Body of pancreas (tissue), 4 donors: ENCODE data around the gene OR51E2. TPM values are rescaled to one million over a fixed set of nuclear protein-coding genes. Genes with fewer than 3 reads are reported as not detected.

Source experiments
- ATAC-seq: fragments of 150-250 bp; one replicate; pipeline ENCODE4 v1.9.1; 2016
- DNase-seq, 4 donors: peaks; one replicate each; pipeline ENCODE4 v3.0.0-alpha.2; 2019
- H3K27ac ChIP-seq, 4 donors: fragments of 200-600 bp; sonication (generic); 1 replicate in 3 of 4; 2 replicates in 1 of 4; pipeline versions ENCODE4 v1.5.1 to v1.6.1; 2016 to 2019; ENCODE audit warnings: mild to moderate bottlenecking in 1 of 4, mixed read lengths in 1 of 4, moderate library complexity in 1 of 4
- H3K27me3 ChIP-seq, 2 donors: fragments of 200-600 bp; sonication (generic); one replicate each; pipeline ENCODE4 v1.6.0; 2016; ENCODE audit warnings: mild to moderate bottlenecking in 1 of 2
- H3K36me3 ChIP-seq, 2 donors: fragments of 200-600 bp; sonication (generic); replicated peaks in 1 of 2; 2 replicates each; pipeline ENCODE4 v1.5.1; 2016; ENCODE audit warnings: low read depth in 2 of 2; ENCODE audit not compliant: insufficient read depth in 1 of 2
- H3K4me1 ChIP-seq: fragments of 200-600 bp; sonication (generic); one replicate; pipeline ENCODE4 v1.6.0; 2016
- H3K4me3 ChIP-seq, 2 donors: fragments of 200-600 bp; sonication (generic); 1 replicate in 1 of 2; 2 replicates in 1 of 2; pipeline ENCODE4 v1.5.1; 2016 to 2019
- H3K9me3 ChIP-seq, 3 donors: fragments of 200-600 bp; sonication (generic); 1 replicate in 2 of 3; 2 replicates in 1 of 3; pipeline ENCODE4 v1.5.1; 2016
- POLR2A ChIP-seq, 3 donors: fragments of 450-650 bp; IDR thresholded peaks; one replicate each; pipeline ENCODE4 v1.6.1; 2016; ENCODE audit warnings: antibody characterized with exemption in 3 of 3, mild to moderate bottlenecking in 2 of 3
- WGBS, 2 donors: methylation state at CpG; one replicate each; pipeline ENCODE4 v1.1.5; 2017; 5-methylcytosine and 5-hydroxymethylcytosine counted together
- intact Hi-C: fragments of 100-400 bp; cut with DNase I; formaldehyde crosslinking; loops from one replicate; pipeline ENCODE4 v1.15.1; 2023
- total RNA-seq, 2 donors: library from RNA; depleted of rRNA; stranded (reverse); fragments of >200 nt; gene quantifications; one replicate each; pipeline ENCODE4 v1.1.0, GENCODE V29; 2016
- TF ChIP-seq, protein P1 (sequence below), 7 experiments: fragments of 450-650 bp in 4 of 7; fragments of 200-600 bp in 3 of 7; sonication (generic) in 3 of 7; IDR thresholded peaks; one replicate each; pipeline ENCODE4 v1.5.1; 2016 to 2019; ENCODE audit warnings: antibody characterized with exemption in 7 of 7

The OR51E2 gene
- total RNA-seq, 2 donors from 2014 or later = not detected

DNA sequence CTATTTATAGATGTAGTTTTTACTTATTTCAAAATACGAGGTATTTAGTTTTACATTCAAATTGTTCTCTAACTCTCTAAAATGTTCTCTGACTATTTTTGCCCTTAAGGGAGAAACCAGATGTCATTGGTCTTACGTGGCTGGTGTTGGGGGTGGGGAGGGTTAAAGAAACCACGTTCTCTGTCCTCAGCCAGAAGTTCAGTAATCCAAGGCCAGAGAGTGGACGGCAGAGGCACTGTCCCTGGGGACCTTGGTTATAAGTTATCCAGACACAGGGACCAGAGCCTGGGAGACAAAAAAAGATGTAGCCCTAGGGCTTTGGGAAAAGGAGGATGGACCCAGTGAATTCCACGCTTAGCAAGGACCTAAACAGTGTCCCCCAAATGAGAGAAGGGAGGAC, 54.6 kb downstream of the OR51E2 start:
- whole genome bisulfite sequencing, 2 donors = 21 to 23% methylated on average over 5 of the region's 5 CpGs
- intact Hi-C loops = no loop called here
- Histone ChIP-seq H3K27me3 (no peaks in the 10 kb centered on the region), H3K4me1 (no peaks in the 10 kb centered on the region), H3K27ac (no peak overlapping the region), H3K36me3 (no peaks in the 10 kb centered on the region), H3K4me3 (no peak overlapping the region), H3K9me3 (no peaks in the 10 kb centered on the region)
- ATAC-seq = no peak
- peak in 1 of 4 donors; percentile 8 for DNase-seq
- no peak for TF ChIP-seq POLR2A (IDR thresholded peaks at IDR 0.05)
- TF ChIP-seq, protein P1, sequence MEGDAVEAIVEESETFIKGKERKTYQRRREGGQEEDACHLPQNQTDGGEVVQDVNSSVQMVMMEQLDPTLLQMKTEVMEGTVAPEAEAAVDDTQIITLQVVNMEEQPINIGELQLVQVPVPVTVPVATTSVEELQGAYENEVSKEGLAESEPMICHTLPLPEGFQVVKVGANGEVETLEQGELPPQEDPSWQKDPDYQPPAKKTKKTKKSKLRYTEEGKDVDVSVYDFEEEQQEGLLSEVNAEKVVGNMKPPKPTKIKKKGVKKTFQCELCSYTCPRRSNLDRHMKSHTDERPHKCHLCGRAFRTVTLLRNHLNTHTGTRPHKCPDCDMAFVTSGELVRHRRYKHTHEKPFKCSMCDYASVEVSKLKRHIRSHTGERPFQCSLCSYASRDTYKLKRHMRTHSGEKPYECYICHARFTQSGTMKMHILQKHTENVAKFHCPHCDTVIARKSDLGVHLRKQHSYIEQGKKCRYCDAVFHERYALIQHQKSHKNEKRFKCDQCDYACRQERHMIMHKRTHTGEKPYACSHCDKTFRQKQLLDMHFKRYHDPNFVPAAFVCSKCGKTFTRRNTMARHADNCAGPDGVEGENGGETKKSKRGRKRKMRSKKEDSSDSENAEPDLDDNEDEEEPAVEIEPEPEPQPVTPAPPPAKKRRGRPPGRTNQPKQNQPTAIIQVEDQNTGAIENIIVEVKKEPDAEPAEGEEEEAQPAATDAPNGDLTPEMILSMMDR (IDR thresholded peaks at IDR 0.05) = no peak

DNA sequence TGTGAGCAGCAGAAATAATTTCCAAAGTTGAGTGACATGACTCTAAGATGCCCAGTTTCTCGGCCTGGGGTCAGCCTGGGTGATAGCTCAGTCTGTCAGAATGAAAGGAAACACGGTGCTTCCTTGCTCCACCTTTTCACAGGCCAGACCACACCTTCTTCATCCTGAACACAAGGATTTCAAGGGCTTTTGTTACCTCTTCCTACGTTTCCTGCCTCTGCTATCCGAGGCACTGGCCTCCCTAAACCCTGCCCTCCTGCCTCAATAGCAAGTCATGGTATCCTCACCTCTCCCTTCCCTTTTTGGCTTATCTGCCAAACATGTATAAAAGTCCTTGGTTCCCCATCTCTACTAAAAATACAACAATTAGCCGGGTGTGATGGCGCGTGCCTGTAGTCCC, 55.6 kb downstream of the OR51E2 start:
- Histone ChIP-seq H3K4me1 (no peaks in the 10 kb centered on the region), H3K36me3 (no peaks in the 10 kb centered on the region), H3K4me3 (no peak overlapping the region), H3K27ac (no peak overlapping the region), H3K27me3 (no peaks in the 10 kb centered on the region), H3K9me3 (no peaks in the 10 kb centered on the region)
- intact Hi-C loops = no loop called here
- DNase-seq = no peak
- TF ChIP-seq, protein P1 (IDR thresholded peaks at IDR 0.05) = no peak
- no peak for TF ChIP-seq POLR2A (IDR thresholded peaks at IDR 0.05)
- ATAC-seq = no peak
- WGBS, 2 donors = 67 to 69% methylated on average over 7 of the region's 7 CpGs

- H3K4me1 ChIP-seq = no peaks in the 10 kb centered on the region
- intact Hi-C loops = no loop called here
- no peaks in the 10 kb centered on the region for H3K27me3 ChIP-seq
- no peak for ATAC-seq
- 69 to 74% methylated on average over 7 of the region's 7 CpGs for WGBS, 2 donors
- TF ChIP-seq, protein P1 (IDR thresholded peaks at IDR 0.05) = no peak
- TF ChIP-seq POLR2A (IDR thresholded peaks at IDR 0.05) = no peak
- no peaks in the 10 kb centered on the region for H3K9me3 ChIP-seq
- H3K4me3 ChIP-seq = no peak overlapping the region
- no peak for DNase-seq
- H3K27ac ChIP-seq = no peak overlapping the region
- H3K36me3 ChIP-seq = no peaks in the 10 kb centered on the region
These were observed 56.2 kb downstream of the OR51E2 start for GRCh38 chr11:4641501-4641900.

- DNase-seq = no peak
- H3K36me3 ChIP-seq = no peaks in the 10 kb centered on the region
- no peaks in the 10 kb centered on the region for H3K4me1 ChIP-seq
- 70 to 73% methylated on average over 6 of the region's 6 CpGs for WGBS, 2 donors
- no peak overlapping the region for H3K27ac ChIP-seq
- TF ChIP-seq, protein P1 (IDR thresholded peaks at IDR 0.05) = no peak
- no peak for ATAC-seq
- no peak overlapping the region for H3K4me3 ChIP-seq
- no peaks in the 10 kb centered on the region for H3K27me3 ChIP-seq
- H3K9me3 ChIP-seq = no peaks in the 10 kb centered on the region
- intact Hi-C loops = loop anchor here (5.0 kb wide), 1 partner anchor 367 kb away; no protein-coding TSS in a partner anchor
These were observed 57.7 kb downstream of the OR51E2 start for GRCh38 chr11:4639931-4640330.

GRCh38 chr11:4637662-4638047, 60.0 kb downstream of the OR51E2 start:
- TF ChIP-seq POLR2A (IDR thresholded peaks at IDR 0.05) = no peak
- TF ChIP-seq, protein P1 (IDR thresholded peaks at IDR 0.05) = no peak
- intact Hi-C loops = loop anchor here (5.0 kb wide), 1 partner anchor 370 kb away; no protein-coding TSS in a partner anchor
- 71 to 77% methylated on average over 3 of the region's 3 CpGs for WGBS, 2 donors
- ATAC-seq (no peak), DNase-seq (no peak)
- H3K27me3 ChIP-seq = no peaks in the 10 kb centered on the region
- no peaks in the 10 kb centered on the region for H3K4me1 ChIP-seq
- H3K36me3 ChIP-seq = no peaks in the 10 kb centered on the region
- H3K27ac ChIP-seq = no peak overlapping the region
- H3K9me3 ChIP-seq = no peaks in the 10 kb centered on the region
- no peak overlapping the region for H3K4me3 ChIP-seq
